Loucy (cell line): ENCODE data around the gene ATP7B.

ENCODE experiments used
- CTCF ChIP-seq: fragments of 200-600 bp; sonication (generic); conservative IDR thresholded peaks from 2 replicates; pipeline ENCODE4 v1.5.1; 2014; ENCODE audit warnings: mild to moderate bottlenecking, antibody characterized with exemption, low read length
- EZH2phosphoT487 ChIP-seq: fragments of 200-600 bp; IDR thresholded peaks from 2 replicates; pipeline ENCODE4 v1.6.1; 2018; ENCODE audit warnings: antibody characterized with exemption, mild to moderate bottlenecking, moderate library complexity, borderline replicate concordance

GRCh38 chr13:51967482-51968446 lies 43.5 kb downstream of the ATP7B start:
- TF ChIP-seq CTCF (no peak), EZH2phosphoT487 (no peak)
